Measurements from ENCODE around the gene SST. TPM values are rescaled to one million over a fixed set of nuclear protein-coding genes. Genes with fewer than 3 reads are reported as not detected.

Gene SST
- not detected in 2 replicates for total RNA-seq

GRCh38 chr3:187669675-187670504, at the start of gene SST:
TSS of gene SST (minus strand) at chr3:187670394. CDS start at chr3:187670291, 103 bp downstream.

GRCh38 chr3:187702507-187703033, 32.4 kb upstream of the SST start, which contains the start of gene RTP2:
TSS of gene RTP2 (minus strand) at chr3:187702557. CDS start at chr3:187702128, 429 bp downstream.

Other genes with a start within 250 kb of the SST start
- not detected in 2 replicates for gene RTP2, start 32.2 kb upstream of the SST start, total RNA-seq
- 13.7 and 20.1 TPM in 2 replicates for gene BCL6, start 75.1 kb upstream of the SST start, total RNA-seq

All from smooth muscle cell of the umbilical artery (primary cell).